ENCODE data around the gene RNFT2. TPM values are rescaled to one million over a fixed set of nuclear protein-coding genes. Genes with fewer than 3 reads are reported as not detected.

Gene RNFT2
- total RNA-seq, 4 donors from 2014 or later = 0.55 TPM; not detected in 3

GRCh38 chr12:116892349-116893140 lies 154.4 kb downstream of the RNFT2 start:
- Histone ChIP-seq H3K9me3 (no peaks in the 10 kb centered on the region), H3K27me3 (peaks cover 0 to 4% (median 0%) of the 10 kb centered on the region in 3 donors), H3K27ac (no peak overlapping the region), H3K4me3 (no peak overlapping the region), H3K36me3 (no peaks in the 10 kb centered on the region), H3K4me1 (no peaks in the 10 kb centered on the region)
- no peak for TF ChIP-seq CTCF (IDR thresholded peaks at IDR 0.05 in 4 of 5, conservative IDR thresholded peaks at IDR 0.05 in 1 of 5)
- intact Hi-C loops (cut with DNase I; ENCODE audit: low total_unique reads) (no loop called here), in situ Hi-C loops (cut with MboI; ENCODE audit: low sequenced_read_pairs in 4 of 4) (no loop called here)
- no peak for DNase-seq
- ATAC-seq = no peak

- ATAC-seq = no peak
- in situ Hi-C loops (cut with MboI; ENCODE audit: low sequenced_read_pairs in 4 of 4) = no loop called here
- intact Hi-C loops (cut with DNase I; ENCODE audit: low total_unique reads) = no loop called here
Measured at GRCh38 chr12:116894913-116895312, 156.8 kb downstream of the RNFT2 start.

GRCh38 chr12:116896411-116896924 lies 158.4 kb downstream of the RNFT2 start:
- Histone ChIP-seq H3K27me3 (peaks cover 8 to 10% (median 9%) of the 10 kb centered on the region in 3 donors), H3K4me3 (no peak overlapping the region), H3K36me3 (no peaks in the 10 kb centered on the region), H3K9me3 (no peaks in the 10 kb centered on the region), H3K4me1 (no peaks in the 10 kb centered on the region), H3K27ac (no peak overlapping the region)
- no peak for ATAC-seq
- TF ChIP-seq POLR2A (IDR thresholded peaks at IDR 0.05) = no peak
- no peak for TF ChIP-seq CTCF (IDR thresholded peaks at IDR 0.05 in 4 of 5, conservative IDR thresholded peaks at IDR 0.05 in 1 of 5)
- intact Hi-C loops (cut with DNase I; ENCODE audit: low total_unique reads) = no loop called here
- no peak for DNase-seq
- in situ Hi-C loops (cut with MboI; ENCODE audit: low sequenced_read_pairs in 4 of 4) = no loop called here

More at GRCh38 chr12:116894913-116895312, 156.8 kb downstream of the RNFT2 start:
- Histone ChIP-seq H3K27me3 (peaks cover 4 to 8% (median 6%) of the 10 kb centered on the region in 3 donors), H3K36me3 (no peaks in the 10 kb centered on the region), H3K9me3 (no peaks in the 10 kb centered on the region), H3K4me3 (no peak overlapping the region), H3K4me1 (no peaks in the 10 kb centered on the region), H3K27ac (no peak overlapping the region)
- DNase-seq = no peak
- no peak for TF ChIP-seq POLR2A (IDR thresholded peaks at IDR 0.05)
- TF ChIP-seq CTCF (IDR thresholded peaks at IDR 0.05 in 4 of 5, conservative IDR thresholded peaks at IDR 0.05 in 1 of 5) = no peak

GRCh38 chr12:116897476-116897875 lies 159.4 kb downstream of the RNFT2 start:
- no peaks in the 10 kb centered on the region for H3K9me3 ChIP-seq
- H3K36me3 ChIP-seq = no peaks in the 10 kb centered on the region
- no peaks in the 10 kb centered on the region for H3K4me1 ChIP-seq
- in situ Hi-C loops (cut with MboI; ENCODE audit: low sequenced_read_pairs in 4 of 4) = no loop called here
- H3K4me3 ChIP-seq = no peak overlapping the region
- peaks cover 9 to 12% (median 11%) of the 10 kb centered on the region in 3 donors for H3K27me3 ChIP-seq
- no peak overlapping the region for H3K27ac ChIP-seq
- intact Hi-C loops (cut with DNase I; ENCODE audit: low total_unique reads) = no loop called here
- no peak for ATAC-seq
- no peak for DNase-seq
- TF ChIP-seq CTCF (IDR thresholded peaks at IDR 0.05 in 4 of 5, conservative IDR thresholded peaks at IDR 0.05 in 1 of 5) = no peak
- TF ChIP-seq POLR2A (IDR thresholded peaks at IDR 0.05) = no peak
